GM15510 (cell line): Measurements from ENCODE around the gene RAB6B.

ENCODE experiments used
- POLR2A ChIP-seq: IDR thresholded peaks from 3 replicates; pipeline ENCODE4 v1.6.1; 2011; ENCODE audit warnings: borderline replicate concordance; ENCODE audit not compliant: insufficient read length; ENCODE audit errors: extremely low read depth

Gene RAB6B

DNA sequence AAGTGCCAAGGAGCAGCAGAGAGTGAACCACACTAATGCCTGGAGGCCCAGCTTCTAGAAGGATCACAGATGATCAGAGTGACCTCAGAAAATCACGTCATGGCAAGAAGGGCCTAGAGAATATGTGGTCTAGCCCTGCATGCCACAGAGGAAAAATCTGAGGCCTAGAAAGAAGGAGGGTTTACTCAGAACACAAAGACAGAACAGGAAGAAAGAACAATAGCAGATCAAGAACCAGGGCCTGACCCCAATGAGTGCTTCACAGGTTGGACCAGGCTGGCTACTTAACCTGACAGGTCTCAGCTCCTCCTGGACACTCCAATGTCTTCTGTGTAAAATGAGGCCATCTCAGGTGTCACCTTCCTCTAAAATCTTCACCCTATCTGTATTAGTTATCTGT, 14.2 kb downstream of the RAB6B start:
- TF ChIP-seq POLR2A, result no peak

- no peak for TF ChIP-seq POLR2A
Measured at GRCh38 chr3:133880886-133881455, 14.7 kb downstream of the RAB6B start.

DNA sequence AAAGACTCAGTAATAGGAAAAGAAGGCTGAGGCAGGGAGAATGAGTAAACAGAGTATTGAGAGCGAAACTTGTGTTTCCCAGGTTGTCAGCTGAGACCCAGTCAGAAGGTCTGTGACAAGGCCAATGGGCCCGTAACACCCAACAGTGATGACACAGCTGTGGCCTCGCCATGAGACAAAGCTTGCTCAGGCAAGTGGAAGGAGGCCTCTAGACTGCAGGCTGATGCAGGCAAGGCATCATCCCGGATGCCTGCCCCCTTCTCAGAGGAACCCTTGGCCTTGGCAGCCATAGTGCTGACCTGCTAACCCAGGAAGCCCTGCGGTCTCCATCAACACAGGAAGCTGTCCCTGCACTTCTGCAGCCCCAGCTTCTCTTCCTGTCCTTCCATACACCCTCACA, 15.4 kb downstream of the RAB6B start:
- TF ChIP-seq POLR2A, result no peak

DNA sequence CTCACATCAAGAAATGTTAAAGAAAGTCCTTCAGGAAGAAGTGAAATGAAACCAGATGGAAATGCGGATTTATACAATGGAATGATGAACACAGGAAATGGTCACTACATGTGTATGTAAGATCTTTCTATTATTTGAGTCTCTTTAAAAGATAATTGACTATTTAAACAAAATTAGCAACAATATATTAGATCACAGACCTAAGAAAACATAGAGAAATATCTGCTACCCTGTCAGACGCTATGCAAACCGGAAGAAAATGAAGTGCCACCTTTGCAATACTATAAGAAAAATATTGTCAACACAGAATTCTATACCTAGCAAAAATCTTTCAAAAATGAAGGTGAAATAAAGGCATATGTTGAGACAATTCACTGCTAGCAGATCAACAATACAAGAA, 17.2 kb downstream of the RAB6B start:
- TF ChIP-seq POLR2A, result no peak

DNA sequence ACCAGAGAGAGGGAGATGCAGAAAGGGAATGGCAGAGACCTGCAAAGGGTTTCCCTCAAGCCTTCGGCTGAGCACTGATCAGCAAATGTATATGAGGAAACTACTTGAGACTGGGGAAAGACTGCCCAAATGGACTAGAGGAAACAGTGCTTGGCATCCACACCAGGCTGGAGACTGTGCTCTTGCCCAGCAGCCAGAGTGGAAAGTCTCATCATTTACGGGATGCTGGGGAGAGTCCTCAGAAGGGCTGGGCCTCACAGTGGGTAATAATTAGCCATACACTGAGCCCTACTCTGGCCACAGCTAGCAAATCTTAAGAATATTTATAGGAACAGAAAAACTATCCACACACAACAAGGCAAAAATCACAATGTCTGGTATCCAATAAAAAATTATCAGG, 18.5 kb downstream of the RAB6B start:
- TF ChIP-seq POLR2A, result no peak

- no peak for TF ChIP-seq POLR2A
Measured at GRCh38 chr3:133874761-133875438, 20.8 kb downstream of the RAB6B start.

DNA sequence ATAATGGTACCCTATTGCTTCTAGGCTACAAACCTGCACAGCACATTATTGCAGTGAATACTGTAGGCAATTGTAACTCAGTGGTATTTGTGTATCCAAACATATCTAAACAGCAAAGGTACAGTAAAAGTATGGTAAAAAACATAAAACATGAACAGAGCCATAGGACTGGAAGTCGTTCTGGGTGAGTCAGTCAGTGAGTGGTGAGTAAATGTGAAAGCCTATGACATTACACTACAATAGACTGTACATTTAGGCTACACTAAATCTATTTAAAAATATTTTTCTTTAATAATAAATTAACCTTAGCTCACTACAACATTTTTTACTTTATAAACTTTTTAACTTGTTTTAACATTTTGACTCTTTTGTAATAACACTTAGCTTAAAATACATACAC, 21.3 kb downstream of the RAB6B start:
- no peak for TF ChIP-seq POLR2A

DNA sequence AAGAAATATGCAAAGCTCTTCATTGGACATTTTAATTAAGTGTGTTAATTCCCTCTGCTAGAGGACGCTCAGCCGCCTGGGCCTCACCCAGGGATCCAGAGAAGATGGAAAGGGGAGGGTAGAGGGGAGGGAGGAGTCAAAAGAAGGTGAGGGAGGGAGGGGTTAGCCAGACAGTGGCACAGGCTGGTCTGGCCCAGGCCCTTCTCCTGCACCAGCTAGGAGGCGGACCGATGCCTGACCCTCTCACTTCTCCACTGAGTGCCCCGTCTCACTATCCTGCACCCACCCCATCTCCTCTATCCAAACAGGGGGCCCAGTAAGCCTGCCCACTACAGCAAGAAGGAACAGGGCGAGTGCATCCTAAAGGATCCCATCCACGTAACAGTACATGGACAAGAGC, 22.9 kb downstream of the RAB6B start:
- no peak for TF ChIP-seq POLR2A

DNA sequence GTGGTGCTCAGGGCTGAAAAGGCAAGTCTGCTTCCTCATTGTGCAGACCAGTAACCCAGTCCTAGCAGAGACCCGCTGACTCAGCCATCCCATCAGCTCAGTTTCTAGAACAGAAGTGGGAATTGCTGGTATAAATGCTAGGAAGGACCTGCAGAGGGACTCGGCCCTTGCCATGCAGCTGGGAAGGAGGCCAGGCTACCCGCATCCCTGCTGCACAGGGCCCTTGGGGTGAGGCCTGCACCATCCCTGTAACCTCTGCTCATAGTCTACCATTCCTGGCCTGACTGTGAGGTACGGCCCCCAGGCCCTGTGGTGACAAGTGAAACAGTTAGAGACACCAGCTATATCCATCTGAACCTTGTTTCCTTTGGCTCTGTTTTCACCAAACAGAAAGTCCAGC, 23.5 kb downstream of the RAB6B start:
- no peak for TF ChIP-seq POLR2A

- no peak for TF ChIP-seq POLR2A
Measured at GRCh38 chr3:133871368-133872090, 24.2 kb downstream of the RAB6B start.

- no peak for TF ChIP-seq POLR2A
Measured at GRCh38 chr3:133870822-133871221, 24.9 kb downstream of the RAB6B start.

DNA sequence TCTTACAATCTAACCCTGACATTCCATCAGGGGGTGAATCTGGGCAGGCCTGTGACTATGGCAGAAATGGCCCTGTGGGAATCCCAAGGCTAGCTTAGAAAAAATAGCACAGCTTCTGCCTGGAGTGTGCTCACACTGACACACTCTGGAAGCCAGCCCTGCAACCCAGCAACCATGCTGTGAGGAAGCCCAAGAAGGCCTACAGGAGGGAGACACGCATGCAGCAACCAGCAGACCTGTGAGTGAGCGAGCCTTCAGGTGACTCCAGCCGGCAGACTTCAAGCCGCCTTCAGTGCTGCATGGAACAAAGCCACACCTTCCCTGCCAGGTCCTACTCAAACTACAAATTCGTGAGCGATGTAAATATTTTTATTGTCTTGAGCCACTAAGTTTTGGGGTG, 26.1 kb downstream of the RAB6B start:
- TF ChIP-seq POLR2A, result no peak

- TF ChIP-seq POLR2A, result no peak
Measured at GRCh38 chr3:133868758-133869475, 26.8 kb downstream of the RAB6B start.

DNA sequence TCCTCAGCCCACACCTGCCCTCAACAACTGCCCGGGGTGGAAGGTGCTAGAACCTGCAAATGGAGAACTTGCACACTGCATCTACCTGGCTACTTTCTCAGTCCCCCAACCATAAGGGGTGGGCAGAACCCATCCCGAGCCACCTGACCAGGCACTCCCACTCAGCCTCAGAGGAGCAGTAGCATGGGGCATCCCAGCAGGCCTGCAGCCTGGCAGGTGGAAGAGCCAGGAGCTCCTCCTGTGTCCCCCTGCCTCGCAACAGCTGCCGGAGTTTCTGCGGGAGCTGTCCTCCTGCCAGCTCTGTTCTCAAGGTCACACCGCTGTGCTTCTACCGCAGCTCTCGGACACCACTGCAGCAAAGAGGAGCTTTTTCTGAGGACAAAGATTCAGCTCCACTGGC, 27.5 kb downstream of the RAB6B start:
- no peak for TF ChIP-seq POLR2A

- TF ChIP-seq POLR2A, result no peak
Measured at GRCh38 chr3:133866141-133866540, 29.5 kb downstream of the RAB6B start.
